ENCODE measurements around the gene TLR3.
A peak's percentile ranks its signal among the peaks of the same experiment; 100 is the strongest.
"Not testable (repeated sequence)": the region's sequence is repeated elsewhere in the genome, so short reads cannot be mapped to it uniquely, and the experiment has no call there.

TLR3 gene

DNA sequence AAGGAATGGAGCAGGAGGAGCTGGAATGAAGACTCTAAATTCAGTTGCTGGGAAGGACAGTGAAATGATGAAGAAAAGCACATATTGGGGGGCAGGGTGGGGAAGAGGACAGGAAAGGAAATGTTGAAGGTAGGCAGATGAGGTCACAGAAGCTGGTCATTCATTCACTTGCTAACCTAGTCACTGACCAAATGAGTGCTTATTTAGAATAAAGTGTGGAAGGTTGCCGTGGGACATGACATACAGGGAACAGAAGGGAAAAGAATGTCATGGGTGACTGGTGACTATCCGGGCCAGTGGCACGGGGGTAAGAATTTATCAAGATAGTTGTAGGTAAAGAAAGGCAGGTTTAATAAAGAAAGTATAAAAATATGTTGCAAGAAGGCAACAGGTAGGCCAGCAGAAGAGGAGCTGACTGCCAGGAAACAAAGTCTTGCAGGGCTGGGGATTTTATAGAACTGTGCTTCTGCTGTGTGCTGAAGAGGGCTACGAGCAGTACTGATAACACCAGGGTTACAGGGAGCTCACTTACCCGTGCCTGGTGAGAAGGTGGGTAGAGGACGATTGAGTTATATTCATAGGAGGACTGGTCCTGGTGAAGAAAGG, 31.9 kb upstream of the TLR3 start:
- TF ChIP-seq L3MBTL2 (conservative IDR thresholded peaks at IDR 0.05) (no peak), FOXA1 (IDR thresholded peaks at IDR 0.05) (no peak), FOXM1 (IDR thresholded peaks at IDR 0.05; ENCODE audit: borderline replicate concordance) (no peak), CTBP1 (IDR thresholded peaks at IDR 0.05; ENCODE audit: borderline replicate concordance) (no peak), LEF1 (IDR thresholded peaks at IDR 0.05; ENCODE audit: borderline replicate concordance) (no peak), SUZ12 (IDR thresholded peaks at IDR 0.05) (no peak), NFRKB (IDR thresholded peaks at IDR 0.05) (no peak), ARNT (IDR thresholded peaks at IDR 0.05) (no peak), HDGF (IDR thresholded peaks at IDR 0.05; ENCODE audit: borderline replicate concordance) (no peak), TARDBP (IDR thresholded peaks at IDR 0.05) (no peak), ELF4 (IDR thresholded peaks at IDR 0.05) (no peak)
- TF ChIP-seq, protein P1, sequence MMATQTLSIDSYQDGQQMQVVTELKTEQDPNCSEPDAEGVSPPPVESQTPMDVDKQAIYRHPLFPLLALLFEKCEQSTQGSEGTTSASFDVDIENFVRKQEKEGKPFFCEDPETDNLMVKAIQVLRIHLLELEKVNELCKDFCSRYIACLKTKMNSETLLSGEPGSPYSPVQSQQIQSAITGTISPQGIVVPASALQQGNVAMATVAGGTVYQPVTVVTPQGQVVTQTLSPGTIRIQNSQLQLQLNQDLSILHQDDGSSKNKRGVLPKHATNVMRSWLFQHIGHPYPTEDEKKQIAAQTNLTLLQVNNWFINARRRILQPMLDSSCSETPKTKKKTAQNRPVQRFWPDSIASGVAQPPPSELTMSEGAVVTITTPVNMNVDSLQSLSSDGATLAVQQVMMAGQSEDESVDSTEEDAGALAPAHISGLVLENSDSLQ (IDR thresholded peaks at IDR 0.05): no peak
- CTCF ChIA-PET: interaction anchor here (0.5 to 2.9 kb wide), 9 partner anchors 8 to 623 kb away, joined by 3 to 18 read pairs (median 8); no protein-coding TSS in a partner anchor
- no peak for DNase-seq (ENCODE audit: extremely low spot score)
- POLR2A ChIA-PET: no interaction called here

DNA sequence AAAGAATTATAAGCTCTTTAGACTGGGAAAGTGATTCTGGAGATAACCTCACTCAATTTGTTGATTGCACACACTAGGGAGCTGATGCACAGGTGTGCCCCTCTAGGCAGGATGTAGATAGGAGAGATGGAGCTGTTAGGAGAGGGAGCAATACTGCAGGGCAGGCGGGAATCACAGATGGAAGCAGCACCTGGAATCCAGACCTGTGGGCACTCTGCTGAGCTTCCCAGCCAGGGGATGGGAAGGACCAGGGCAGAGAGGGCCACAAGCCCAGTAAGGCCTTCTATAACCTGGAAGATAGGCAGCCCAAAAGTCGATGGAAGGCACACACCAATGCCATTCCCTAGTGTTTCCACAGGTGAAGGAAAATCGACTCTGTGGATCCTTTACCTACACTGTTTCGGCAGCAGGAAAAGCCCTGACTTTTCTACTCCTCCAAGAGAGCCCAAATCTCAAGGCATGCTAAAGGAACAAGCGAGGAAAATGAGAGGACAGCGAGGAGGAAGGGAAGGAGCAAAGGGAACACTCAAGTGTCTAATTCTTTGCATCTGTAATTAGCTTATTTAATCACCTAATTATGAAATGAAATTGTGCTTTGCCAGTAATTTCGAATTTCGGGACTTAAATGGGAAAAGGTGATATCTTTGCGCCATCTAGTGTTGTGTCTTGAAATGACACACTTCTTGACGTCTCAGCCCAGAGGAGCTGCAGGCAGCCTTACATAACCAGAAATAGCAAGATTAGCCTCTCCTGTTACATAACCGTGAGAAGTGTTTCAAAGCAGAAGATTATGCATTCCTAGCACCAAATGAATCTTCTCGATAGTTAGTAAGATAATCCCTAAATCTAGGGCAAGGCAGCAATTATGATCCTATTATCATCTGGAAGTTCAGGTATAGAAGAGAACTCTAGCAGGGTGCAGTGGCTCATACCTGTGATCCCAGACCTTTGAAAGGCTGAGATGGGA, 31.0 kb upstream of the TLR3 start:
- peak; percentile 53 for DNase-seq (ENCODE audit: extremely low spot score)
- ChIA-PET CTCF (interaction anchor here (0.6 to 2.9 kb wide), 18 partner anchors 8 to 1176 kb away, joined by 3 to 18 read pairs (median 4); partner anchors contain the start of gene TLR3), POLR2A (no interaction called here)
- TF ChIP-seq BHLHE40 (IDR thresholded peaks at IDR 0.05; ENCODE audit: borderline replicate concordance) (no peak), NFRKB (IDR thresholded peaks at IDR 0.05) (no peak), ARNT (IDR thresholded peaks at IDR 0.05) (no peak), FOXM1 (IDR thresholded peaks at IDR 0.05; ENCODE audit: borderline replicate concordance) (no peak), ELF4 (IDR thresholded peaks at IDR 0.05) (no peak), HDGF (IDR thresholded peaks at IDR 0.05; ENCODE audit: borderline replicate concordance) (no peak), L3MBTL2 (conservative IDR thresholded peaks at IDR 0.05) (no peak), FOXA1 (IDR thresholded peaks at IDR 0.05) (no peak), LEF1 (IDR thresholded peaks at IDR 0.05; ENCODE audit: borderline replicate concordance) (no peak), TARDBP (IDR thresholded peaks at IDR 0.05) (no peak), ZNF384 (IDR thresholded peaks at IDR 0.05) (no peak), FOXK2 (IDR thresholded peaks at IDR 0.05) (no peak), CTBP1 (IDR thresholded peaks at IDR 0.05; ENCODE audit: borderline replicate concordance) (no peak)
- TF ChIP-seq, protein P1 (IDR thresholded peaks at IDR 0.05): no peak

DNA sequence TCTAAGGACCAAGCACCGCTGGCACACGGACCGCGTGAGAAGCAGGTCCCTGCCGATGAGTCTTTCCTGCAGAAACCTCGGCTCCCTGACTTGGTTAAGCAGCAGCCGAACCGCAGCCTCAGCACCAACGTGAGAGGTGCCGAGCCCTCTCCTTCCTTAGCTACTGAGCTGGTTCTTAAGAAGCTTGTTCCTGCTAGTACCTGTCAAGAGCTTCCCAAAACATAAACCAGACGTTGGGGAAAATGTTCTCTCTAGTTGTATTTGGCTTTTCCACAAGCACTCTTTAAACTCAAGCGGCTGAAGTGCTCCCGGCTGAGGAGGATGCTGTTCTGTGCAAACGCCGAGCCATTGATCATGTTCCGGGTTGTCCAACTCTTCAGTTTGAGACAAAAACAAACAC, 29.3 kb upstream of the TLR3 start:
- TF ChIP-seq, protein P1 (IDR thresholded peaks at IDR 0.05): no peak
- no peak for TF ChIP-seq L3MBTL2 (conservative IDR thresholded peaks at IDR 0.05)
- ChIA-PET CTCF (interaction anchor here (2.8 to 2.9 kb wide), 2 partner anchors 98 to 398 kb away, joined by 8 to 15 read pairs; no protein-coding TSS in a partner anchor), POLR2A (interaction anchor here (0.6 kb wide), 1 partner anchor 40 kb away, joined by 3 read pairs; no protein-coding TSS in a partner anchor)
- no peak for DNase-seq (ENCODE audit: extremely low spot score)

DNA sequence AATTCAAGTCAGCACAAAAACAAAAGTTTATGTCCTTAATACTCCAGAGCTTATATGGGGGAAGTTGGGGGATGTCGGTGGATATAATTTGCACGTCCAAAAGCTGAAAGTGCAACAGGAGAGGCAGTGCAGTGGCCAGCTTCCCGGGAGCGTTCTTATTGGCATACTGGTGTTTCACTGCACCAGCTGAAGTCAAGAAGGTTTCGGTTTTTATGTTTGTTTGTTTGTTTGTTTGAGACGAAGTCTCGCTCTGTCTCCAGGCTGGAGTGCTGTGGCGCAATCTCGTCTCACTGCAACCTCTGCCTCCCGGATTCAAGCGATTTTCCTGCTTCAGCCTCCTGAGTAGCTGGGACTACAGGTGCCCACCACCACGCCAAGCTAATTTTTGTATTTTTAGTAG, 28.6 kb upstream of the TLR3 start:
- POLR2A ChIA-PET: interaction anchor here (0.6 kb wide), 1 partner anchor 39 kb away, joined by 3 read pairs; no protein-coding TSS in a partner anchor
- no peak for DNase-seq (ENCODE audit: extremely low spot score)
- TF ChIP-seq TARDBP (IDR thresholded peaks at IDR 0.05) (no peak), CTBP1 (IDR thresholded peaks at IDR 0.05; ENCODE audit: borderline replicate concordance) (no peak), HDGF (IDR thresholded peaks at IDR 0.05; ENCODE audit: borderline replicate concordance) (no peak), ELF4 (IDR thresholded peaks at IDR 0.05) (no peak)
- CTCF ChIA-PET: interaction anchor here (2.8 kb wide), 1 partner anchor 97 kb away, joined by 15 read pairs; no protein-coding TSS in a partner anchor

DNA sequence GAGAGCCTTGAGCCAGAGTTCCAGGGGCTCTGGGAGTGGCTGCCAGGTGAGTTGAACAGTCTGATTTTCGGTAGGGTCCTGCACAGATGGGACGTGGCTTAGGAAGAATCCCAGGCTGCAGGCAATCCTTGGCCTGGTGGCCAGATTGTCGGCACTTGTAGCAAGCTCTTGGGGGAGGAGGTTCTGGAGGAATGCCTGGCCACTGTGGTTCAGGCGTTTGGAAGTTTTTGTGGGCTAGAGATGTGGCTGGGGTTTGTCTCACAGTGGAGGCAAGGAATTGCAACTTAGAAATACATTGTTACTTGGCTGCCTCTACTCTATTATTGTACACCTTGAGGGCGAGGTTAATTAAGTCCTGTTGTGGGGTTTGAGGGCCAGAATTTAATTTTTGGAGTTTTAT, 21.5 kb upstream of the TLR3 start:
- CTCF ChIA-PET; POLR2A ChIA-PET; DNase-seq (ENCODE audit: extremely low spot score): not testable (repeated sequence)

DNA sequence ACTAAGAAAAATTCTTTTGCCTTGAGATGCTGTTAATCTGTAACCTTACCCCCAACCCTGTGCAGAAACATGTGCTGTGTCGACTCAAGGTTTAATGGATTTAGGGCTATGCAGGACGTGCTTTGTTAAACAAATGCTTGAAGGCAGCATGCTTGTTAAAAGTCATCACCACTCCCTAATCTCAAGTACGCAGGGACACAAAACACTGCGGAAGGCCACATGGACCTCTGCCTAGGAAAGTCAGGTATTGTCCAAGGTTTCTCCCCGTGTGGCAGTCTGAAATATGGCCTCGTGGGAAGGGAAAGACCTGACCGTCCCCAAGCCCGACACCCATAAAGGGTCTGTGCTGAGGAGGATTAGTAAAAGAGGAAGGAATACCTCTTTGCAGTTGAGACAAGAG, 18.8 kb upstream of the TLR3 start:
- DNase-seq (ENCODE audit: extremely low spot score); POLR2A ChIA-PET; CTCF ChIA-PET: not testable (repeated sequence)

DNA sequence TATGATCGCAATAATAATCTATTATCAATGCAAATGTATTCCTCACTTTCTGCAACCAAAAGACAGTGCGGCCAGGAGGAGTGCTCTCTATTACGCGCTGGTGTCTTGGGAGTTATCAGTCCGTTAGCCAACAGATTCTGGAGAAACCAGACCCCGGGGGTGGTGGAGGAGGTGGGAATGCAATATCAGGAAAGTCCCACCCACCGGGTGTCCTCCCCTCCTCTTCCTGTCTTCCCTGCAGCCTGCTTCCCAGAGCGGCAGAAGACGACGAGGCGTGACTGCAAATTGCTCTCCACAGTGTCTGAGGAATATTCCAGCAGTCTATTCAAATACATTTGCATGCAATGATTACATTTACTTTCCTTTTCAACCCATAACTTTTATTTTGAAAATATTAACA, 17.9 kb upstream of the TLR3 start:
- TF ChIP-seq CTBP1 (IDR thresholded peaks at IDR 0.05; ENCODE audit: borderline replicate concordance): no peak
- TF ChIP-seq FOXM1 (IDR thresholded peaks at IDR 0.05; ENCODE audit: borderline replicate concordance): no peak
- TF ChIP-seq NFRKB (IDR thresholded peaks at IDR 0.05): no peak
- no peak for TF ChIP-seq TARDBP (IDR thresholded peaks at IDR 0.05)
- no peak for TF ChIP-seq FOXA1 (IDR thresholded peaks at IDR 0.05)
- TF ChIP-seq ELF4 (IDR thresholded peaks at IDR 0.05): no peak
- TF ChIP-seq SUZ12 (IDR thresholded peaks at IDR 0.05): no peak
- no peak for TF ChIP-seq L3MBTL2 (conservative IDR thresholded peaks at IDR 0.05)
- TF ChIP-seq ARNT (IDR thresholded peaks at IDR 0.05): no peak
- TF ChIP-seq HDGF (IDR thresholded peaks at IDR 0.05; ENCODE audit: borderline replicate concordance): no peak
- TF ChIP-seq, protein P1 (IDR thresholded peaks at IDR 0.05): no peak
- no peak for TF ChIP-seq ZNF384 (IDR thresholded peaks at IDR 0.05)
- TF ChIP-seq LEF1 (IDR thresholded peaks at IDR 0.05; ENCODE audit: borderline replicate concordance): no peak
- TF ChIP-seq FOXK2 (IDR thresholded peaks at IDR 0.05): no peak
- no peak for TF ChIP-seq SP1 (IDR thresholded peaks at IDR 0.05)
- no peak for TF ChIP-seq BHLHE40 (IDR thresholded peaks at IDR 0.05; ENCODE audit: borderline replicate concordance)
- ChIA-PET POLR2A (no interaction called here), CTCF (no interaction called here)
- DNase-seq (ENCODE audit: extremely low spot score): no peak

Data from HEK293T (cell line).